H1 (cell line): ENCODE results near the gene MYO16. TPM values are rescaled to one million over a fixed set of nuclear protein-coding genes. Genes with fewer than 3 reads are reported as not detected.

Source experiments
- EZH2 ChIP-seq: fragments of 200-600 bp; sonication (generic); IDR thresholded peaks from 2 replicates; pipeline ENCODE4 v1.7.1; 2012; ENCODE audit warnings: low read depth, mild to moderate bottlenecking, moderate library complexity, low read length, inconsistent platforms; ENCODE audit not compliant: severe bottlenecking
- polyA plus RNA-seq, 7 experiments: library from polyadenylated mRNA; depleted of rRNA in 3 of 7; stranded (reverse) in 5 of 7; unstranded in 2 of 7; fragments of >200 nt in 5 of 7; fragments of 200-250 nt in 2 of 7; gene quantifications; 1 replicate in 5 of 7; 2 replicates in 1 of 7; 4 replicates in 1 of 7; pipeline versions ENCODE4 v1.2.1 to v1.2.3, GENCODE V29; 2011 to 2013; ENCODE audit warnings: missing spikeins in 2 of 7, mixed read lengths in 2 of 7
- total RNA-seq: library from RNA; stranded (reverse); fragmentation: NEBNext Ultra II Directional; extraction: Animal tissue kit (Norgen Biotek cat#: 25700); gene quantifications from 2 replicates; pipeline ENCODE4 v1.2.1, GENCODE V29; 2021
- TF ChIP-seq, protein P1 (sequence below): fragments of 300-600 bp; sonication (generic); IDR thresholded peaks from 2 replicates; pipeline ENCODE4 v1.7.1; 2012; ENCODE audit warnings: low read length, moderate library complexity, mild to moderate bottlenecking, inconsistent platforms; ENCODE audit not compliant: insufficient replicate concordance

The MYO16 gene
- total and polyA plus RNA-seq, 2 of the 8 experiments (the other 6 are each of a cell fraction or from before 2014, with no cell fraction given), result 0.02 to 0.22 TPM

- TF ChIP-seq, protein P1, sequence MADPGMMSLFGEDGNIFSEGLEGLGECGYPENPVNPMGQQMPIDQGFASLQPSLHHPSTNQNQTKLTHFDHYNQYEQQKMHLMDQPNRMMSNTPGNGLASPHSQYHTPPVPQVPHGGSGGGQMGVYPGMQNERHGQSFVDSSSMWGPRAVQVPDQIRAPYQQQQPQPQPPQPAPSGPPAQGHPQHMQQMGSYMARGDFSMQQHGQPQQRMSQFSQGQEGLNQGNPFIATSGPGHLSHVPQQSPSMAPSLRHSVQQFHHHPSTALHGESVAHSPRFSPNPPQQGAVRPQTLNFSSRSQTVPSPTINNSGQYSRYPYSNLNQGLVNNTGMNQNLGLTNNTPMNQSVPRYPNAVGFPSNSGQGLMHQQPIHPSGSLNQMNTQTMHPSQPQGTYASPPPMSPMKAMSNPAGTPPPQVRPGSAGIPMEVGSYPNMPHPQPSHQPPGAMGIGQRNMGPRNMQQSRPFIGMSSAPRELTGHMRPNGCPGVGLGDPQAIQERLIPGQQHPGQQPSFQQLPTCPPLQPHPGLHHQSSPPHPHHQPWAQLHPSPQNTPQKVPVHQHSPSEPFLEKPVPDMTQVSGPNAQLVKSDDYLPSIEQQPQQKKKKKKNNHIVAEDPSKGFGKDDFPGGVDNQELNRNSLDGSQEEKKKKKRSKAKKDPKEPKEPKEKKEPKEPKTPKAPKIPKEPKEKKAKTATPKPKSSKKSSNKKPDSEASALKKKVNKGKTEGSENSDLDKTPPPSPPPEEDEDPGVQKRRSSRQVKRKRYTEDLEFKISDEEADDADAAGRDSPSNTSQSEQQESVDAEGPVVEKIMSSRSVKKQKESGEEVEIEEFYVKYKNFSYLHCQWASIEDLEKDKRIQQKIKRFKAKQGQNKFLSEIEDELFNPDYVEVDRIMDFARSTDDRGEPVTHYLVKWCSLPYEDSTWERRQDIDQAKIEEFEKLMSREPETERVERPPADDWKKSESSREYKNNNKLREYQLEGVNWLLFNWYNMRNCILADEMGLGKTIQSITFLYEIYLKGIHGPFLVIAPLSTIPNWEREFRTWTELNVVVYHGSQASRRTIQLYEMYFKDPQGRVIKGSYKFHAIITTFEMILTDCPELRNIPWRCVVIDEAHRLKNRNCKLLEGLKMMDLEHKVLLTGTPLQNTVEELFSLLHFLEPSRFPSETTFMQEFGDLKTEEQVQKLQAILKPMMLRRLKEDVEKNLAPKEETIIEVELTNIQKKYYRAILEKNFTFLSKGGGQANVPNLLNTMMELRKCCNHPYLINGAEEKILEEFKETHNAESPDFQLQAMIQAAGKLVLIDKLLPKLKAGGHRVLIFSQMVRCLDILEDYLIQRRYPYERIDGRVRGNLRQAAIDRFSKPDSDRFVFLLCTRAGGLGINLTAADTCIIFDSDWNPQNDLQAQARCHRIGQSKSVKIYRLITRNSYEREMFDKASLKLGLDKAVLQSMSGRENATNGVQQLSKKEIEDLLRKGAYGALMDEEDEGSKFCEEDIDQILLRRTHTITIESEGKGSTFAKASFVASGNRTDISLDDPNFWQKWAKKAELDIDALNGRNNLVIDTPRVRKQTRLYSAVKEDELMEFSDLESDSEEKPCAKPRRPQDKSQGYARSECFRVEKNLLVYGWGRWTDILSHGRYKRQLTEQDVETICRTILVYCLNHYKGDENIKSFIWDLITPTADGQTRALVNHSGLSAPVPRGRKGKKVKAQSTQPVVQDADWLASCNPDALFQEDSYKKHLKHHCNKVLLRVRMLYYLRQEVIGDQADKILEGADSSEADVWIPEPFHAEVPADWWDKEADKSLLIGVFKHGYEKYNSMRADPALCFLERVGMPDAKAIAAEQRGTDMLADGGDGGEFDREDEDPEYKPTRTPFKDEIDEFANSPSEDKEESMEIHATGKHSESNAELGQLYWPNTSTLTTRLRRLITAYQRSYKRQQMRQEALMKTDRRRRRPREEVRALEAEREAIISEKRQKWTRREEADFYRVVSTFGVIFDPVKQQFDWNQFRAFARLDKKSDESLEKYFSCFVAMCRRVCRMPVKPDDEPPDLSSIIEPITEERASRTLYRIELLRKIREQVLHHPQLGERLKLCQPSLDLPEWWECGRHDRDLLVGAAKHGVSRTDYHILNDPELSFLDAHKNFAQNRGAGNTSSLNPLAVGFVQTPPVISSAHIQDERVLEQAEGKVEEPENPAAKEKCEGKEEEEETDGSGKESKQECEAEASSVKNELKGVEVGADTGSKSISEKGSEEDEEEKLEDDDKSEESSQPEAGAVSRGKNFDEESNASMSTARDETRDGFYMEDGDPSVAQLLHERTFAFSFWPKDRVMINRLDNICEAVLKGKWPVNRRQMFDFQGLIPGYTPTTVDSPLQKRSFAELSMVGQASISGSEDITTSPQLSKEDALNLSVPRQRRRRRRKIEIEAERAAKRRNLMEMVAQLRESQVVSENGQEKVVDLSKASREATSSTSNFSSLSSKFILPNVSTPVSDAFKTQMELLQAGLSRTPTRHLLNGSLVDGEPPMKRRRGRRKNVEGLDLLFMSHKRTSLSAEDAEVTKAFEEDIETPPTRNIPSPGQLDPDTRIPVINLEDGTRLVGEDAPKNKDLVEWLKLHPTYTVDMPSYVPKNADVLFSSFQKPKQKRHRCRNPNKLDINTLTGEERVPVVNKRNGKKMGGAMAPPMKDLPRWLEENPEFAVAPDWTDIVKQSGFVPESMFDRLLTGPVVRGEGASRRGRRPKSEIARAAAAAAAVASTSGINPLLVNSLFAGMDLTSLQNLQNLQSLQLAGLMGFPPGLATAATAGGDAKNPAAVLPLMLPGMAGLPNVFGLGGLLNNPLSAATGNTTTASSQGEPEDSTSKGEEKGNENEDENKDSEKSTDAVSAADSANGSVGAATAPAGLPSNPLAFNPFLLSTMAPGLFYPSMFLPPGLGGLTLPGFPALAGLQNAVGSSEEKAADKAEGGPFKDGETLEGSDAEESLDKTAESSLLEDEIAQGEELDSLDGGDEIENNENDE, result no peak
- no peak for TF ChIP-seq EZH2
Measured at GRCh38 chr13:108853031-108853430, 223.6 kb downstream of the MYO16 start (continued).
